ENCODE data around the gene FDXR.

The FDXR gene

GRCh38 chr17:74816905-74817620 is 55.7 kb downstream of the FDXR start:
- no peak for DNase-seq (ENCODE audit: low read depth in 2 of 2)
- H3K4me3 ChIP-seq (replicated peaks in 1 of 2; ENCODE audit: low read depth in 2 of 2, low read length in 2 of 2): no peak overlapping the region
- no peak for TF ChIP-seq CTCF (IDR thresholded peaks at IDR 0.05; ENCODE audit: low read depth, low read length)

- no peak overlapping the region for H3K4me3 ChIP-seq (replicated peaks in 1 of 2; ENCODE audit: low read depth in 2 of 2, low read length in 2 of 2)
- TF ChIP-seq CTCF (IDR thresholded peaks at IDR 0.05; ENCODE audit: low read depth, low read length): no peak
- no peak for DNase-seq (ENCODE audit: low read depth in 2 of 2)
Measured at GRCh38 chr17:74815550-74816370, 57.0 kb downstream of the FDXR start.

- H3K4me3 ChIP-seq (replicated peaks in 1 of 2; ENCODE audit: low read depth in 2 of 2, low read length in 2 of 2): no peak overlapping the region
- TF ChIP-seq CTCF (IDR thresholded peaks at IDR 0.05; ENCODE audit: low read depth, low read length): no peak
- no peak for DNase-seq (ENCODE audit: low read depth in 2 of 2)
Measured at GRCh38 chr17:74815067-74815466, 57.7 kb downstream of the FDXR start.

- no peak for DNase-seq (ENCODE audit: low read depth in 2 of 2)
- no peak overlapping the region for H3K4me3 ChIP-seq (replicated peaks in 1 of 2; ENCODE audit: low read depth in 2 of 2, low read length in 2 of 2)
- TF ChIP-seq CTCF (IDR thresholded peaks at IDR 0.05; ENCODE audit: low read depth, low read length): no peak
Measured at GRCh38 chr17:74814453-74814852, 58.3 kb downstream of the FDXR start.
